ENCODE data around the gene VEPH1.

VEPH1 gene

DNA sequence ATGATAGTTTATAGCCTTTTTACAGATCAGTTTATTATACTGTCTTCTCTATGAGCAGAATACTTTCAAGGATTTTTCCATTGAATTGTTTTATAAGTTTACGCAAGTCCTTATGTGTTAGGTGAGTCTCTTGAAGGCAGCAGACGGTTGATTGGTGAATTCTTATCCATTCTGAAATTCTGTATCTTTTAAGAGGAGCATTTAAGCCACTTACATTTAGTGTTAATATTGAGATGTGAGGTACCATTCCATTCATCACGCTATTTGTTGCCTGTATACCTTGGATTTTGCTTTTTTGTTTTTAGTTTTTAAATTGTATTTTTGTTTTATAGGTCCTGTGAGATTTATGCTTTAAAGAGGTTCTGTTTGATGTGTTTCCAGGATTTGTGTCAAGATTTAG lies 32.5 kb upstream of the VEPH1 start:
- no peak for FAIRE-seq
- TF ChIP-seq SPI1 (IDR thresholded peaks at IDR 0.05; ENCODE audit: low read depth, low read length) (no peak), POLR2A (IDR thresholded peaks at IDR 0.05; ENCODE audit: low read depth, low read length) (no peak), PAX5 (IDR thresholded peaks at IDR 0.05; ENCODE audit: insufficient read depth, low read length, severe bottlenecking) (no peak), POLR2AphosphoS5 (IDR thresholded peaks at IDR 0.05; ENCODE audit: low read depth, low read length) (no peak), TAF1 (IDR thresholded peaks at IDR 0.05; ENCODE audit: low read depth, low read length) (no peak), POU2F2 (IDR thresholded peaks at IDR 0.05; ENCODE audit: low read depth, low read length) (no peak)
- no peak for DNase-seq (ENCODE audit: insufficient read length, low spot score)

DNA sequence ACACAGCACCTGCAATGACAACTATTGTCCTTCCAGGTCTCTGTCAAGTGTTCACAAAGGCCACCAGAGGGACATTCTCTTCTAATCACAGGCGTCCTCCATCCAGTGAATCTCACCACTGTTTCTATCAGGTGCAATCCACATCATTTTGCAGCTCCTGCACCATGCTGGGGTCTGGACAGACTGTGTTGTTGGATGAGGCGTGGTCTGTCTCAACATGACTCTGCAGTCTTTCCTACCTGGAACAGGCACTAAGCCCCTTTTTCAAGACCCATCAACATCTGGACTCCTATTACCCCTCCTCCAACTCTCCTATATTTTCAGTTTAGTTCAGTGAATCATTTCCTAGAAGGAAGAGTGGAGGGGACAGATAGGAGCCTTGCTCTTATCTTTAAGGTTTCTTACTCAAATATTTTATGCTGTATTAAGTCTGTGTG lies 31.5 kb upstream of the VEPH1 start:
- no peak for FAIRE-seq

DNA sequence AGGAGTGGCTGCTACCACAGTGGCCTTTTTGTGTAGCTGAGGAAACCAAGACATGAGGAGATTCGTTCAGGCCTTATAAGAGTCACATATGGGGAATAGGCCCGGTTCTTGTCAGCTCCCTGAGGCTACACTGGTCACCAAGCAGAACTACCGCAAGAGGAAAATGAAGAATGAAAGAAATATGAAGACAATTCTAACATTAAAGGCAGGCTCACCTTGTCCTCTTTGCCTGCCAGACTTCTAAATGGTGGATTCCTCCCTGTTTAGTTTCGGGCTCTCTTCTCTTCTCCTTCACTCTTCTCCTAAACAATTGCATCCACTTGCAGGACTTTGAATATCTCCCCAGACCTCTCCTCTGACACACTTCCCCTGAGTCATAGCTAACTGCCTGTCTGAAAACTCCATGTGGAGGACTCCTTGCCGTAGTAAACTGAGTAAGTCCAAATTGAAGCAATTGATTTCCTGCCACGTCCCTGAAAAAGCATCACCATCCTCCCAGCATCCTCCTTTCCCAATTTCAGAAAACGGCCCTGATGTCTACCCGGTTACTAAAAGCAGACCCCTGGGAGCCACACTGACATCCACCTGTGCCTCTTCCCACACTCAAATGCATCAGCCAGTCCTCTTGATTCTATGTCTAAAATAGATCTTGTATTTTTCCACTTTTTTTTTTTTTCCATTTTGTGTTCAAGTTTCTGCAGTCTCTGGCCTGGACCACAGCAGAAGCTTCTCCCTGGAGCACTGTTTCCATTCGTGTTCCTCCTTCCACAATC lies 30.3 kb upstream of the VEPH1 start:
- no peak for DNase-seq (ENCODE audit: insufficient read length, low spot score)
- no peak for FAIRE-seq
- TF ChIP-seq POLR2A (IDR thresholded peaks at IDR 0.05; ENCODE audit: low read depth, low read length) (no peak), TAF1 (IDR thresholded peaks at IDR 0.05; ENCODE audit: low read depth, low read length) (no peak)

More for the DNA sequence above, 31.5 kb upstream of the VEPH1 start:
- no peak for DNase-seq (ENCODE audit: insufficient read length, low spot score)
- TF ChIP-seq SPI1 (IDR thresholded peaks at IDR 0.05; ENCODE audit: low read depth, low read length) (no peak), POLR2AphosphoS5 (IDR thresholded peaks at IDR 0.05; ENCODE audit: low read depth, low read length) (no peak), PAX5 (IDR thresholded peaks at IDR 0.05; ENCODE audit: insufficient read depth, low read length, severe bottlenecking) (no peak), POU2F2 (IDR thresholded peaks at IDR 0.05; ENCODE audit: low read depth, low read length) (no peak), POLR2A (IDR thresholded peaks at IDR 0.05; ENCODE audit: low read depth, low read length) (no peak), TAF1 (IDR thresholded peaks at IDR 0.05; ENCODE audit: low read depth, low read length) (no peak)

DNA sequence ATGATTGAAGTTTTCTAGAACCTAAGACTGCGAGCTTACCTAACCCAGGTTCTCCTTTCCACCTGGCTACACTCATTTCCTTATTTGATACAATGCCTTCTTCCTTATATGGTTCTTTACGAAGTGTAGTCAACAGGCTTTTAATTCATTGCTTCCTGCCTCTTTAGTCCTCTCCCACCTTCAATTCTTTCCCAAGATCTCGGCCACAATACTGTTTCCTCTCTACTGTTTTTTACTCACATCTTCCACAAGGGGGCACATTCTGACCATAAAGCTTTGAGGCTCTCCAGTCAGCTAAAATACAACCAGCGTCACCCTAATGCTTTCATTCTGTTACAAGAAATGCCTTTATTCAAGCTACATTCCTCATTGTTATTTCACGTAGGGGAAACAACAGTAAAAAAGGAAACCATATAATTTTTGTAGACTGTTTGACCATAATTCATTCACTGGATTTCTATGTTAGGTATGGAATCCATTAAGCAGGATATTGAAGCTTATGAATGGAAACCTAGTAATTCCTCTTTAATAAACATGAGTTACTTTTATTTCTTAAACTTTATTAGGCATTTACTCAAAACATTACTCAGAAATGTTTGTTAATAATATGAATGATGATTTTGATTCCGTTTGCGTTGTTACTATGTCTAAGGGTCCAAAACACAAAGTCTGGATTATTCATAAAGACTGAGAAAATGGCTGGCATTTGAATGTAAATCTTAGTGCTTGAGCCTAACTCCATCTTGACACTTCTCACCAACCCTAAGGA lies 29.5 kb upstream of the VEPH1 start:
- peak; percentile 61 for FAIRE-seq
- DNase-seq (ENCODE audit: insufficient read length, low spot score): peak; percentile 14
- TF ChIP-seq TAF1 (IDR thresholded peaks at IDR 0.05; ENCODE audit: low read depth, low read length) (no peak), POLR2AphosphoS5 (IDR thresholded peaks at IDR 0.05; ENCODE audit: low read depth, low read length) (no peak), SPI1 (IDR thresholded peaks at IDR 0.05; ENCODE audit: low read depth, low read length) (no peak), POLR2A (IDR thresholded peaks at IDR 0.05; ENCODE audit: low read depth, low read length) (no peak)

DNA sequence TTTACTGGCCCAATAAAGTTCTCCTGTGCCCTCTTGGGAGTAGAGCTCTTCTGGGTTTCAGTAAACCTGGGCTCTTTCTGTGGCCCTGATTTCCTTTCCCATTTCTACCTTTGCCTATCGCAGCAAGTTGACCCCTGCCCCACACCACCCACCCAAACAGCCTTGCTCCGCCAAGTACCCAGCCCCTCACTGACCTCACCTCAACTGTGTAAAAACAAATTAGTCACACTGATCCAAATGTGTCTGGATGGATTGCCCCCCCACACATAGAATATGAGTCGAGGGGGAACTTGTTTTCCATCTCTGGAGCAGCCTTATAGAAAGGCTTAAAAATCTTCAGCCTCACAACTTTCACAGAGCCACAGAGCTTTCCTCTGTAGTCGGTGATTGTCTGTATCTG lies 28.6 kb upstream of the VEPH1 start:
- TF ChIP-seq POU2F2 (IDR thresholded peaks at IDR 0.05; ENCODE audit: low read depth, low read length): no peak
- no peak for TF ChIP-seq POLR2AphosphoS5 (IDR thresholded peaks at IDR 0.05; ENCODE audit: low read depth, low read length)
- TF ChIP-seq TAF1 (IDR thresholded peaks at IDR 0.05; ENCODE audit: low read depth, low read length): no peak
- TF ChIP-seq PAX5 (IDR thresholded peaks at IDR 0.05; ENCODE audit: insufficient read depth, low read length, severe bottlenecking): no peak
- TF ChIP-seq SPI1 (IDR thresholded peaks at IDR 0.05; ENCODE audit: low read depth, low read length): no peak
- no peak for TF ChIP-seq POLR2A (IDR thresholded peaks at IDR 0.05; ENCODE audit: low read depth, low read length)
- DNase-seq (ENCODE audit: insufficient read length, low spot score) (no peak), FAIRE-seq (no peak)

DNA sequence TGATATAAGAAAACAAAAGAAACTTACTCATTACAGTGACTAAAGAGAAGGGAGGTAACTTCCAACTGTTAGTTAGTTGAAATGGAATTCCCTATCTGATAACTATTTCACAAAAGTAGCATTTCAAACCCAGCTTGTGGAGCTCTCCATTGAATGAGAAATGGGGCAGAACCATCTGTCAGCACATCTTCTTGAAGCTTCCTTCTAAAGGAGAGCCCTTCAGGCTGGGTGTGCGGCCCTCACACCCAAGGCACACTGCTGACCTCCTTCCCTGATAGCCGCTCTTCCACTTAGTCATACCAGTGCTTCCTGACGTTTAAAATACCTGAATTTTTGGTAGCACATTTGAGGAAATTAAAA lies 28.1 kb upstream of the VEPH1 start:
- TF ChIP-seq TAF1 (IDR thresholded peaks at IDR 0.05; ENCODE audit: low read depth, low read length): no peak
- TF ChIP-seq POLR2AphosphoS5 (IDR thresholded peaks at IDR 0.05; ENCODE audit: low read depth, low read length): no peak
- TF ChIP-seq POU2F2 (IDR thresholded peaks at IDR 0.05; ENCODE audit: low read depth, low read length): no peak
- DNase-seq (ENCODE audit: insufficient read length, low spot score) (no peak), FAIRE-seq (no peak)

DNA sequence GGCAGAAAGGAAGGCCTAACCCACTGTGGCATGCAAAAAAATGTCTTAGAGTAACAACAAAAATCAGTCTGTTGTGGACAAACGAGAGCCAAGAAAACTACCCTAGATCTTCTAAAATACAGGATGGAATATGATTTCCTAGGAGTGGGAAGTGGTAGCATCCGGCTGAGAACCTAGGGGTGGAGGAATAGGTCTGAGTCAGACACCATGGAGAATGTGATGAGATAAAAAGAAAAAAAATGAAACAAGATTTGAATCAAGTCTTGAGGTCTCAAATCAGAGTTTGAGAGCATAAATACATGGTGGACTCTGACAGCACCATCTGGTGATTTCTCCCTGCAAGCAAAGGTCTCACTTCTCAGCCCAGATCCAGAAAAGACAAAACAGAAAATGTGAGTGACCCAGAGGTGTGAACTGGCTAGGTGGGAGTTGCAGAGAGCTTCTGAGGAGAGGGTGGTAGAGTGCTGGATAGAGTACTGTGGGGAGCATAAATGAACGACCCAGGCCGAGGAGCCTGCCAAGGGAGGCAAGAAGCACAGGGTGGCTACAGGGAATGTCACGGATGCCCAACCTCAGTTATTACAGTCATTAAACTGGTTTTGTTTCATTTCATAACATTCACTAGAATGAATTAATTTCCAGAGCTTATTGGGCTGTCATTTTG lies 27.6 kb upstream of the VEPH1 start:
- FAIRE-seq: no peak
- DNase-seq (ENCODE audit: insufficient read length, low spot score): no peak
- no peak for TF ChIP-seq POLR2A (IDR thresholded peaks at IDR 0.05; ENCODE audit: low read depth, low read length)

DNA sequence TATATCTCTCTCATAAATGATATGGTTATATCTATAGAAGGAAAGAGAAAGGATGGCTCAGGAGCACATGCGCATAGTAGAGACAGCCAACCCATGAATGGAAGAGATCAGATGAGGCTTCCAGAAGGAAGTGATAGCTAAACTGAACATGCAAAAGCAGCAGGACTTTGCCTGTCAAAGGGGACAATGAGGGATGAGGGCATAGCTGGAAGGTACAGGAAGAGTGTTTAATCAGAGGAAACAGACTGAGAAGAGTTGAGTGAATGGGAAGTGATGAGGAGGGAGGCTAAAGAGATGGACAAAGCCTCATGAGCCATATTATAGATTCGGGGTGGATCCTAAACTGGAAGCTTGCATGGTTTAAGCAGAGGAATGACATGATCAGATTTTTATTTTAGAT lies 26.5 kb upstream of the VEPH1 start:
- FAIRE-seq: no peak
- TF ChIP-seq TAF1 (IDR thresholded peaks at IDR 0.05; ENCODE audit: low read depth, low read length): no peak
- no peak for TF ChIP-seq POU2F2 (IDR thresholded peaks at IDR 0.05; ENCODE audit: low read depth, low read length)
- no peak for TF ChIP-seq POLR2AphosphoS5 (IDR thresholded peaks at IDR 0.05; ENCODE audit: low read depth, low read length)
- no peak for TF ChIP-seq PAX5 (IDR thresholded peaks at IDR 0.05; ENCODE audit: insufficient read depth, low read length, severe bottlenecking)
- no peak for TF ChIP-seq SPI1 (IDR thresholded peaks at IDR 0.05; ENCODE audit: low read depth, low read length)
- no peak for TF ChIP-seq POLR2A (IDR thresholded peaks at IDR 0.05; ENCODE audit: low read depth, low read length)
- DNase-seq (ENCODE audit: insufficient read length, low spot score): no peak

DNA sequence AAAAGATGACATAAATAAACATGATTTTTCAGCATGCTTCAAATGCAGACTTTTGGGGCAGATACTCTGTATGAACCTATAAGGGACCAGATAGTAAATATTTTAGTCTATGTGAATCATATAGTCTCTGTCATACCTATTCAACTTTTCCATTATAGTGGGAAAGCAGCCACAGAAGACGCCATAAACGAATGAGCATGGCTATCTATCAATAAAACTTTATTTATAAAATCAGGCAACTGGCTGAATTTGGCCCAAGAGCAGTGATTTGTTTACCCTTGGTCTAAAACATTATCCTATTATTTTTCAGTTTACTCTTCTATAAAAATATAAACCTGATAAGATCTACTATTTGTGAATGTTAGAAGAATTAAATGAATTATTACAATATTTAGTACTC lies 25.9 kb upstream of the VEPH1 start:
- FAIRE-seq (no peak), DNase-seq (ENCODE audit: insufficient read length, low spot score) (no peak)
- TF ChIP-seq POU2F2 (IDR thresholded peaks at IDR 0.05; ENCODE audit: low read depth, low read length) (no peak), PAX5 (IDR thresholded peaks at IDR 0.05; ENCODE audit: insufficient read depth, low read length, severe bottlenecking) (no peak), TAF1 (IDR thresholded peaks at IDR 0.05; ENCODE audit: low read depth, low read length) (no peak), POLR2AphosphoS5 (IDR thresholded peaks at IDR 0.05; ENCODE audit: low read depth, low read length) (no peak), POLR2A (IDR thresholded peaks at IDR 0.05; ENCODE audit: low read depth, low read length) (no peak), SPI1 (IDR thresholded peaks at IDR 0.05; ENCODE audit: low read depth, low read length) (no peak)
